Measurements from ENCODE around the gene C11orf21. TPM values are rescaled to one million over a fixed set of nuclear protein-coding genes. Genes with fewer than 3 reads are reported as not detected.

C11orf21 gene
- total RNA-seq, 2 experiments from 2014 or later = 0.47 to 2.5 TPM

GRCh38 chr11:2313051-2313951 is 11.6 kb upstream of the C11orf21 start:
- CTCF ChIA-PET (ENCODE audit: unreplicated experiment) = no interaction called here

GRCh38 chr11:2312232-2313042 is 10.7 kb upstream of the C11orf21 start:
- BruUV-seq (replicated peaks) = no TSS peak
- H3K36me3 ChIP-seq (ENCODE audit: insufficient read depth, low read length) = no peaks in the 10 kb centered on the region
- H2AFZ ChIP-seq (ENCODE audit: low read length) = no peak overlapping the region
- H3K79me2 ChIP-seq (ENCODE audit: insufficient read depth, low read depth, low read length) = no peaks in the 10 kb centered on the region
- H3K4me2 ChIP-seq (ENCODE audit: low read length) = no peak overlapping the region
- no peaks in the 10 kb centered on the region for H4K20me1 ChIP-seq (ENCODE audit: insufficient read depth, low read length)
- TF ChIP-seq EZH2phosphoT487 (IDR thresholded peaks at IDR 0.05; ENCODE audit: borderline replicate concordance, low read depth, low read length) (no peak), CTCF (conservative IDR thresholded peaks at IDR 0.05; ENCODE audit: low read length) (no peak)
- no peaks in the 10 kb centered on the region for H3K4me1 ChIP-seq (ENCODE audit: insufficient read depth, low read length, poor library complexity, severe bottlenecking)
- H3K9me3 ChIP-seq (ENCODE audit: low read length) = no peaks in the 10 kb centered on the region
- H3K9me2 ChIP-seq (ENCODE audit: insufficient read depth, low read length) = no peaks in the 10 kb centered on the region
- POLR2A ChIA-PET = no interaction called here
- no peak overlapping the region for H3K4me3 ChIP-seq (ENCODE audit: low read depth, low read length, poor library complexity, severe bottlenecking)
- no peak overlapping the region for H3K27ac ChIP-seq (ENCODE audit: low read depth, low read length, poor library complexity, severe bottlenecking)
- CTCF ChIA-PET (ENCODE audit: unreplicated experiment) = no interaction called here
- DNase-seq (ENCODE audit: low spot score) = no peak
- intact Hi-C loops (cut with micrococcal nuclease; ENCODE audit: unreplicated experiment) = no loop called here

More at GRCh38 chr11:2313051-2313951, 11.6 kb upstream of the C11orf21 start:
- Histone ChIP-seq H3K27ac (ENCODE audit: low read depth, low read length, poor library complexity, severe bottlenecking) (no peak overlapping the region), H3K36me3 (ENCODE audit: insufficient read depth, low read length) (no peaks in the 10 kb centered on the region), H3K9me3 (ENCODE audit: low read length) (no peaks in the 10 kb centered on the region), H3K4me3 (ENCODE audit: low read depth, low read length, poor library complexity, severe bottlenecking) (no peak overlapping the region), H3K4me1 (ENCODE audit: insufficient read depth, low read length, poor library complexity, severe bottlenecking) (no peaks in the 10 kb centered on the region), H4K20me1 (ENCODE audit: insufficient read depth, low read length) (no peaks in the 10 kb centered on the region), H3K4me2 (ENCODE audit: low read length) (no peak overlapping the region), H3K79me2 (ENCODE audit: insufficient read depth, low read depth, low read length) (no peaks in the 10 kb centered on the region), H2AFZ (ENCODE audit: low read length) (no peak overlapping the region), H3K9me2 (ENCODE audit: insufficient read depth, low read length) (no peaks in the 10 kb centered on the region)
- no TSS peak for BruUV-seq (replicated peaks)
- intact Hi-C loops (cut with micrococcal nuclease; ENCODE audit: unreplicated experiment) = no loop called here
- DNase-seq (ENCODE audit: low spot score) = no peak
- POLR2A ChIA-PET = no interaction called here
- no peak for TF ChIP-seq CTCF (conservative IDR thresholded peaks at IDR 0.05; ENCODE audit: low read length)
- no peak for TF ChIP-seq EZH2phosphoT487 (IDR thresholded peaks at IDR 0.05; ENCODE audit: borderline replicate concordance, low read depth, low read length)

Data from OCI-LY7 (cell line).